Activated naive CD8-positive, alpha-beta T cell (primary cell): ENCODE measurements around the gene IQSEC2.

Experiments
- H3K27ac Mint-ChIP-seq: one replicate; pipeline ENCODE4 v1.8.0; 2021; ENCODE audit warnings: mixed read lengths
- H3K27me3 Mint-ChIP-seq: one replicate; pipeline ENCODE4 v1.8.0; 2021; ENCODE audit warnings: mixed read lengths
- H3K36me3 Mint-ChIP-seq: one replicate; pipeline ENCODE4 v1.8.0; 2021; ENCODE audit warnings: mixed read lengths
- H3K4me1 Mint-ChIP-seq: one replicate; pipeline ENCODE4 v1.8.0; 2021; ENCODE audit warnings: low read depth, mixed read lengths
- H3K4me3 Mint-ChIP-seq: one replicate; pipeline ENCODE4 v1.8.0; 2021; ENCODE audit warnings: mild to moderate bottlenecking, mixed read lengths
- H3K9me3 Mint-ChIP-seq: one replicate; pipeline ENCODE4 v1.8.0; 2021; ENCODE audit warnings: low read depth, mixed read lengths

The IQSEC2 gene

DNA sequence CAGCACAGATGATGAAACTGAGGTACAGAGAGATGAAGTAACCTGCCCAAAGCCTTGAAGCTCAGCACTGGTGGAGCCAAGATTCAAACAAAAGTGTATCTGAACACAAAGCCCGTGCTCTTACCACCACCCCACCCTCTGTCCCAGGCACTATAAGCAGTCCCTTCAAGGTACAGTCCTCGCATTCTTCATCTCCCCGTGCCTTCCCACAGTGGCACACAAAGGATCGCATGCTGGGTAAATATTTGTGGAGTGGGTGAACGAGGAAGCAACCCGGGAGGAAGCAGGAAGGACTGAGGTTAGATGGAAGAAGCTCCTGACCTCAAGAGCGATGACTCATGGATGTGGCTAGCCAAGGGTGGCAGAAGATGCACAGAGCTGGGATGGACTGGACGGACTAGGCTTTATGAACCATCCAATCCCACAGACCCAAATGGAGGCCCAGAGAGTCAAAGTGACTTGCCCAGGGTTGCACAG lies 18.4 kb downstream of the IQSEC2 start:
- H3K4me1 Mint-ChIP-seq, result peaks cover 31% of the 10 kb centered on the region
- no peaks in the 10 kb centered on the region for H3K36me3 Mint-ChIP-seq
- H3K4me3 Mint-ChIP-seq, result no peak overlapping the region
- H3K27me3 Mint-ChIP-seq, result no peaks in the 10 kb centered on the region
- no peaks in the 10 kb centered on the region for H3K9me3 Mint-ChIP-seq
- peak overlapping the region; percentile 70 for H3K27ac Mint-ChIP-seq

DNA sequence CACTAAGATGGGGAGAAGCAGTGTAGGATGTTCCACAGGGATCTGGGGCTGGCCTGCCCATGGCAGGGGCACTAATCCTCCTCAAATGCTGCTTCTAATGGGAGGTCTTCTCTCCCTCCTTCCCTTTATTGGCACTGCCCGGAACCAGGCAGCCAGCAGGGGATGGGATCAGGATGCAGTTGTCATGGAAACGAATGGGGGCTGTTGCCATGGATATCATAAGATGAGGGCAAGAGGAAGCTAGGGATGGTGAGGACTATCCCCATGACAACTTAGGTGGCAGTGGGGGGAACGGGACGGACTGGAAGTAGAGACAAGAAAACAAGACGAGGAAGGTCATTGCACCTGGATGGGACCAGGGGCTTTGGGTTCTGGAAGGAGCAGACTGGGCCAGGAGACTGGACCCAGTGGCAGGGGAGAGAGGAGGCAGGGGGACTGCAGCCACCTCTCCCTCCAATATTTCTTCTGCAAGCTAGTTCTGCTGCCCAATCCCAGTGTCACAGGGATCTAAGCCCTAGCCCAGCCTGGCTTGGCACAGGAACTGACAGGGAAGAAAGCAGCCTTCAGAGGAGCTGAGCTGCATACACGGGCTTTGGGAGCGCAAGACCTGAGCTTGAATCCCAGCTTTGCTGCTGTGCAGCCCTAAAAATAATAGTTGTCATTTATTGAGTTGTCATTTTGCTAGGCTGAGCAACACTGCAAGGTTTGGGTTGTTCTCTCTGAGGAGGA lies 19.0 kb downstream of the IQSEC2 start:
- Mint-ChIP-seq H3K27me3 (no peaks in the 10 kb centered on the region), H3K4me1 (peaks cover 31% of the 10 kb centered on the region), H3K36me3 (no peaks in the 10 kb centered on the region), H3K9me3 (no peaks in the 10 kb centered on the region), H3K27ac (peak overlapping the region; percentile 70), H3K4me3 (no peak overlapping the region)

DNA sequence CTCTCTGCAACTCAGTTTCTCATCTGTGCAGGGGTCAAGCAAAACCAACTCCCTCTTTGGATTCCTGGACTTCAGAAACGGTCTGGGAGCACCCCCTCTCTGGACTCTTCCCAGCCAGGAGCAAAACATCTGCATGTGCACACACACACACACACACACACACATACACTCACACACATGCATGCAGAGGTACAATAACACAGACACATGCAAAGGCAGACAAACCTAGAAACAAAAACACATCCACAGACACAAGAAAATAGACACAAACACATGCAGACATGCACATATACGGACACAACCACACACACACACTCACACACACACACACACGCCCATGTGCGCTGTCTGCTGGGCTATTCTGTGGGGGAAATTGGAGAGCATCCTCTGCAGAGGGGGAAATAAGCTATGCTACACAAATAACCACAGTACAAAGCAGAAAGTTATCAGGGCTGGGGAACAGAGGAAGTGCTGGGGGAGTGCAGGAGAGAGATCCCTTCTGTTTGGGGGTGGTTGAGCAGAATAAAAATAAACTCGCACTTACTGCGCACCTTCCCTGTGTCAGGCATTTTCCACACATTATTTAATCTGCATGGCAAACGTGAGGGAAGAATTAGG lies 19.9 kb downstream of the IQSEC2 start:
- Mint-ChIP-seq H3K27ac (no peak overlapping the region), H3K9me3 (no peaks in the 10 kb centered on the region), H3K4me3 (no peak overlapping the region), H3K27me3 (no peaks in the 10 kb centered on the region), H3K36me3 (no peaks in the 10 kb centered on the region), H3K4me1 (peaks cover 31% of the 10 kb centered on the region)

DNA sequence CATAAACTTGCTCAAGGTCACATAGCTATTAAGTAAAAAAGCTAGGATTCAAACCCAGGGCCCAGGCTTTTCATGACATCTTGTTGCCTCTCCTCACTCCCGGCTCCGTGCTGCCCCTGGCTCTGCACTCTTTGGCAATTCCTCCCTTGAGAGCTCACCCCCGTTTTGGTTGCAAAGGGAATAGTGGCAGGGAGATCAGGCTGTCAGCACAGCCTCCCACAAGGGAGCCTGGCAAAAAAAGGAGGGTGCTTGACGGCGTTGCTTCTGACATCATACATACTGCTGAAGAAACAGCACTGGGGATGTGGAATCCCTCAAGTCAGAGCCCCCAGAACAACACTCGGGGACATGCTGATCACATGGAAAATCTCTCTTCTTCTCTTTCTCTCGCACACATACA lies 20.5 kb downstream of the IQSEC2 start:
- Mint-ChIP-seq H3K36me3 (no peaks in the 10 kb centered on the region), H3K4me3 (no peak overlapping the region), H3K27ac (no peak overlapping the region), H3K9me3 (no peaks in the 10 kb centered on the region), H3K4me1 (peaks cover 31% of the 10 kb centered on the region), H3K27me3 (no peaks in the 10 kb centered on the region)

DNA sequence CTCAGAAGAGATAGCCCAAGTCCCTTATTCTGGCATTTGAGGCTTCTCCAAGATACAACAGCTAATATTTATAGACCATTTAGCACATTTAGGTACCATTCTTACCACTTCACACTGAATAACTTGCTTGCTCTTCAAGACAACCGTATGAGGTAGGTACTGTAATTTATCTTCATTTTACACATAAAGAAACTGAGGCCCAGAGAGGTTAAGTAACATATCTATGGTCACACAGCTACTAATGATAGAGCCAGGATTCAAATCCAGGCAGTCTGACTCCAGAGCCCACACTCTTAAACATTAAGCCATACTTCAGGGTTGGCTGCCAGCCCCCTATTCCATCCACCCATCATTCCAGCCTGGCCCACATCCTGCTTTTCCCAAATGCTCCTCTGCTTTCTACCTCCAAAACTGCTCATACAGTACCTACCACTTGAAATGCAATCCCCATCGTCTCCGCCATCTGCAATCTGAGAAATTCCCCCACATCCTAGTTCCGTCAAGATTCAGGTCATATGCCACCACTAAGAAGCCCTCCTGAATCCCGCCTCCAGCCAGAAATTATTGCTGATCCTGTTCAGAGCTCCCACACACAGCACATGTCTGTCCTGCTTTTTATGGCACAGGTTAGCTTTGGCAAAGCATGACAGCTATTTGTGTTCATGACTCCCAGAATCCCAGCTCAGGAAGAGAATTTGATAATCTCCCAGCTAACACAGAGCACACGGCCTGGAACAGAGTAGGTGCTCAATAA lies 23.5 kb downstream of the IQSEC2 start:
- H3K27ac Mint-ChIP-seq, result no peak overlapping the region
- H3K4me3 Mint-ChIP-seq, result no peak overlapping the region
- H3K36me3 Mint-ChIP-seq, result no peaks in the 10 kb centered on the region
- peaks cover 17% of the 10 kb centered on the region for H3K4me1 Mint-ChIP-seq
- H3K27me3 Mint-ChIP-seq, result no peaks in the 10 kb centered on the region
- H3K9me3 Mint-ChIP-seq, result no peaks in the 10 kb centered on the region

DNA sequence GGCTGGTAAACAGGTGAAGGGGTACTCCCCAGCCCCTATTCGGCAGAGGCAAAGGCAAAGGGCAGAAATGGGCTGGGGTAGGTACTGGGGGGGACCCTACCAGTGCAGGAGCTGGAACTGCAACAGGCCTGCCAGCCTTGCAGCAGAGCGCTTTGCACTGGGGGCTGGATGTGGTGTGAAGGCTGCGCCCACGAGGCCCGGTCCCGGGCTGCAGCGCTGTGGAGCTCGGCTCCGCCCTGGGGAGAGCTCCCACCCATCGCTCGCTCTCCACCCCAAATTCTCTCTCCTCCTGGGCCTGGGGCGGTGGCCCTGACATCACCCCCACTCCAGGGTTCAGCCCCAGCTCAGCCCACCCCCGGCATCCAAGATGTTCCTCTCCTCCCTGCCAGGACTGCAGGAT lies 24.2 kb downstream of the IQSEC2 start:
- Mint-ChIP-seq H3K9me3 (no peaks in the 10 kb centered on the region), H3K4me3 (no peak overlapping the region), H3K4me1 (peaks cover 10% of the 10 kb centered on the region), H3K27me3 (no peaks in the 10 kb centered on the region), H3K27ac (no peak overlapping the region), H3K36me3 (no peaks in the 10 kb centered on the region)

DNA sequence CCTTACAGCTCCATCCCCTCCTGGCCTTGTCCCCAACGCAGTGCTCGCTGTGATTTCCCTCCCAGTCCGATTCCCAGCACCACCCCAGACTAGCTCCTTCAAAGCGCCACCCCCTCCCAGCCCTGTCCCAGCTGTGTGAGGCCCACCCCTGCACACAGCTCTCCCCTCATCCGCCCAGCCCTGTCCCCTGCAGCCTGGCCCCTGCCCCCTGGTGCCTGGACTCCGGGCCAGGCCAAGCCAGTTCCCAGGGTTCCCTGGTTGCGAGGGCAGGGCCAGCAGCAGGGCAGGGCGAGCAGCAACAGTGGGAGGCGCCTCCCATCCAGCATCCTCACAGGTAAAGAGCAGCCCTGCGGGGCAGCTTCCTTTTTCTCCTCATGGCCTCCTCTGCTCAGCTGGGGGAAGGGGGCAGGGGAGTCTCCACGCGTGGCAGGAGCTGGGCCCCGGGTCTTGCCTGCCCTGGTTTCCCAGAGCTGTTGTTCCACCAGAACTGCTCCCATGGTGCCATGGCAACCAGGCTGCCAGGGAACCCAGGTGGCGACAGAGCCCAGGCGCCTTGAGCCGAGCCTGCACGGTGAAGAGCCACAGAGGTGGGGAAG lies 24.8 kb downstream of the IQSEC2 start:
- Mint-ChIP-seq H3K36me3 (no peaks in the 10 kb centered on the region), H3K27ac (no peak overlapping the region), H3K4me1 (peaks cover 4% of the 10 kb centered on the region), H3K4me3 (no peak overlapping the region), H3K9me3 (no peaks in the 10 kb centered on the region), H3K27me3 (no peaks in the 10 kb centered on the region)

DNA sequence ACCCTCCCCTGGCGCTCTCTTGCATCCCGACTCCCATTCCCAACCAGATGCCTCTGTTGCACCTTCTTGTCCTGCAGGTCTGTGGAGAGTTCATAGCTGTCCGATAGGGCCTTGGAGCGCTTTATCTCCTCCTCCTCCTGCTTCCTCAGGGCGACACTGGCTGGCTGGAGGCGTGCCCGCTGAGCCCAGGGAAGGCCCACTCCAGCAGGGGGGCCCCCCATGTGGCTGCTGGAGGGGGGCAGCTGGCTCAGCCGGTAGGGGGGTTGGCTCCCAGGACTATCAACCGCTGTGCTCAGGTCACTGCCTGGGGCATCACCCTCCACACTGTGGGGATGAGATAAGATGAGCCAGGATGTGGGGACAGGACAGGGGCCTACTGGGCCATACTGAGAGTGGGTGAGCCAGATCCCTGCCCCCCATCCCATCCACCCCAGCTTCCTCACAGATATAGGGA lies 25.6 kb downstream of the IQSEC2 start:
- H3K27ac Mint-ChIP-seq, result no peak overlapping the region
- no peaks in the 10 kb centered on the region for H3K9me3 Mint-ChIP-seq
- H3K4me3 Mint-ChIP-seq, result no peak overlapping the region
- H3K27me3 Mint-ChIP-seq, result no peaks in the 10 kb centered on the region
- H3K36me3 Mint-ChIP-seq, result no peaks in the 10 kb centered on the region
- no peaks in the 10 kb centered on the region for H3K4me1 Mint-ChIP-seq

DNA sequence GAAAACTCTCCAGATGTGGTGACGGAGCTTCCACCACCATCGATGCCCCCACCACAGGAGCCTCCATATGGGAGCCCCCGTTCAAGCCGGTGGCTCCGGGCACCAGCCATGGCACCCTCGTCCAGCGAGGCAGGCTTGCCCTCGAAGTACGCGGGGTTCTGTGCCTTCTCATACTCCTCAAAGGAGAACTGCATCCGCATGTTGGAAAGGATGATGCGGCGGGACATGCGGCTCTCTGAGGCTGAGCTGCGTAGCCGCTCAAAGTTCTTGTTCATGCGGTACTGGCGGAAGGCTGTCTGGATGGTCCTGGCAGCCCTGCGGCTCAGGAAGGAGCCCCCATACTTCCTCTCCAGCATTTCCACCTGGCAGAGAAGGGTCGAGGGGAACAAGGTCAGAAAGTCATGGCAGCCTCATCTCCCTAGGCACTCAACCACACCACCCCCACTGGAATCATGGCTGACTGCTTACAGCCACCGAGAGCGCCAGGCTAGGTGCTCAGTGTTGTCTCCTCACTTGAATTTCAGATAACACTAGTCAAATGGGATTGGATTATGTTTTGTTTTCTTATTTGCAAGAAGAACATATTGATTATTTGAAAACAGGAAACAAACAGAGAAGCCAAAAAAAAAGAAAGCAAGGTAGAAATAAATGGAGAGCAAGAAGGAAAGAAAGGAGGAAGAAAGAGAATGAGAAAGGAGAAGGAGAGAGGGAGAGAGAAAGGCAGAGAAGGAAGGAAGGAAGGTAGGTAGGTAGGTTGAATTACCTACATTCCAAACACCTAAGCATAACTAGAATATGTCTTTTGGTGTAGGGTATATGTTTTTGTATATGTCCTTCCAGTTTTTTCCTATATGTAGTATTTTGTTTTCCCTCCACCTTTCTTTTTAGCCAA lies 26.6 kb downstream of the IQSEC2 start:
- Mint-ChIP-seq H3K4me3 (no peak overlapping the region), H3K27ac (no peak overlapping the region), H3K36me3 (no peaks in the 10 kb centered on the region)

DNA sequence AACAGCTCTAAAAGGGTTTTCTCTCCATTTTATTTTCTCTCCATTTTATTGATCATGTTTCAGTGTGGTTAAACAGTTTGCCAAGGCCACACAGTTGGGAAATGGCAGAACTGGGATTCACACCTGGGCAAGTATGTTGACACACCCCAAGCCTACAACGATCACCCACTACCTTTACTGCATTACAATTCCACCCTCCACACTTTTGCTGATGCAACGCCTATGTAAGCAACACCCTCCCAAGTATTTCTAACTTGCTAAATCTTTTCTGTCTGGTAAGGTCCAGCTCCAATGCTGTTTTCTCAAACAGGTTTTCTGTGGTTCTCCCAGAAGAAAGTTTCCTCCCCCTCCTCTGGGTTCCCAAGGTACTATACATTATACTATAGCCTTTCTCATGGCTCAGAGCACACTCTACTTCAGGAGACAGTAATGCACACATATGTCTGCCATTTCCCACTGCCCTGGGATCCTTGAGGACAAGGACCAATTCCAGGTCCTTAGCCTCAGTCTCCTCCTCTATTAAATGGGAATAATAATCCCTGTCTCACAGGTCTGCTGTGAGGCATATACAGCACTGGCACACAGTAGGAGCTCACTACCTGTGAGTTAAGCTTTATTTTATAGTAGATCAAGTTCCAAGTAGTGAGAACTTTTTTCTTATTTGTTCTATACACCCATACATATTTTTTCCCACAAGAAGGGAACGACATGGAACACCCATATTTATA lies 27.9 kb downstream of the IQSEC2 start:
- no peaks in the 10 kb centered on the region for H3K4me1 Mint-ChIP-seq
- no peaks in the 10 kb centered on the region for H3K27me3 Mint-ChIP-seq
- H3K9me3 Mint-ChIP-seq, result no peaks in the 10 kb centered on the region
- H3K36me3 Mint-ChIP-seq, result no peaks in the 10 kb centered on the region
- H3K27ac Mint-ChIP-seq, result no peak overlapping the region
- H3K4me3 Mint-ChIP-seq, result no peak overlapping the region

More for the DNA sequence above, 26.6 kb downstream of the IQSEC2 start:
- Mint-ChIP-seq H3K9me3 (no peaks in the 10 kb centered on the region), H3K27me3 (no peaks in the 10 kb centered on the region), H3K4me1 (no peaks in the 10 kb centered on the region)

DNA sequence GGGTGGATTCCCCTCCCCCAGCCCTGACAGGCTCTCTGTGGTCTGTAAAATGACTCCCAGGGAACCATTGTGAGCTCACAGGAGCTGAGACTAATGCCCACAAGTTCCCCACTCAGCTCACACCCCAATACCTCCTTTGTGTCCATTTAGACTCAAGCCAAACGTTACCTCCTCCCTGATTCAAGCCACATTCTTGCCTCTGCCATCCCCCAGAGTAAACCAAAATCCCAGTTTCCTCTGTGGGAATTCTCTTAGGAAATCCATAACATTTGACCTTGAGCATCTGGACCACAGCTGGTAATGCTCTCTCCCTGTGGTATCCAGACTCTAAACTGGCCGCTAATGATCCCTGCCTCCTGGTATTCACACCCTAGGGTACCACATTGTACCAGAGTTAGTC lies 30.1 kb downstream of the IQSEC2 start:
- no peaks in the 10 kb centered on the region for H3K27me3 Mint-ChIP-seq
- H3K27ac Mint-ChIP-seq, result no peak overlapping the region
- no peaks in the 10 kb centered on the region for H3K9me3 Mint-ChIP-seq

DNA sequence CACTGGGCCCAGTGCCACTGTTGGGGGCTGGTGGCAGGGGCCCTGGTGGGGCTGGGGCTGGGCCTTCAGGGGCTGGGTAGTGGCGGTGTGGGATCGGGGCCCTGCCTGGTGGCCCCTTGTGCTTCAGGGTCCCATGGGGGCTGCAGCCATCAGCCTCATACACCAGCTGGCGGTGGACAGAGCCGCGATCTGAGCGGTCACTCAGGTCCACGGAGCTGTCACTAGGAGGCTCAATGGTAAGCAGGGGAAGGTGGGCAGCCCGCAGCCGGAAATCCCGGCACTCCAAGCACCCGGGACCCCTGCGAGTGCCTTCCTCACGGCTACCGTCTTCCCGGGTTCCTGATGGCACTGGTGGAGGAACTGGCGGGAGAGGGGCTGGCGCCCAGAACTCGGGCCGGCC lies 30.8 kb downstream of the IQSEC2 start:
- no peaks in the 10 kb centered on the region for H3K4me1 Mint-ChIP-seq
- H3K27me3 Mint-ChIP-seq, result no peaks in the 10 kb centered on the region

More for the DNA sequence above, 30.1 kb downstream of the IQSEC2 start:
- Mint-ChIP-seq H3K36me3 (no peaks in the 10 kb centered on the region), H3K4me3 (no peak overlapping the region), H3K4me1 (no peaks in the 10 kb centered on the region)

DNA sequence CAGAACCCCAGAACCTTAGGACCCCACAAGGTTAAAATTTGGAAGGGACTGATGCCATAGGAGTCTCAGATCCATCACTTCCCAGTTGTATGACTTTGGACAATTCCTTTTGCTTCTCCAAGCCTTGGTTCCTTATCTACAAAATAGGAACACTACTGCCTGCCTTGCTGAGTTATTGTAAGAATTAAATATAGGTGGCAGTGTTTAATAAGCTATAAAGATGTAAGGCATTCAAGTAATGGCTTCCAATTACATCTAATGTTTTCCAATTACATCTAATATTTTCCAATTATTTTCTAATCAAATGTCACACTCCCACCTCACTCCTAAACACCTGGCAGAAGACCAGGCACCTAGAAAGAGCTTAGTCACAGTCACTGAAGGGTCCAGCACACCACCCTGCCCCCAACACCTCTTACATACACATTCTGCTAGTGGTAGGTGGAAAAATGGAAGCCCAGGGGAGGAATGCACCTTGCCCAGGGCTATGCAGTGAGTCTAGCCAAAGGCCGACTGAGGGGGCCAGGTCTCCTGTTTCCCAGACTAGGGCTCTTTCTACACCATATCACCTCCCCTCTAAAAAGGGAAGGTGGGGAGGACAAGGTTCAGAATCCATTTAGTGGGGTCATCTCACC lies 31.9 kb downstream of the IQSEC2 start:
- Mint-ChIP-seq H3K27me3 (no peaks in the 10 kb centered on the region), H3K27ac (no peak overlapping the region), H3K36me3 (no peaks in the 10 kb centered on the region), H3K4me1 (no peaks in the 10 kb centered on the region), H3K4me3 (no peak overlapping the region), H3K9me3 (no peaks in the 10 kb centered on the region)

More for the DNA sequence above, 30.8 kb downstream of the IQSEC2 start:
- H3K36me3 Mint-ChIP-seq, result no peaks in the 10 kb centered on the region
- H3K27ac Mint-ChIP-seq, result no peak overlapping the region
- no peaks in the 10 kb centered on the region for H3K9me3 Mint-ChIP-seq
- H3K4me3 Mint-ChIP-seq, result no peak overlapping the region
